H9 (cell line): ENCODE data around the gene PRPH. TPM values are rescaled to one million over a fixed set of nuclear protein-coding genes. Genes with fewer than 3 reads are reported as not detected.

ENCODE experiments used
- DNase-seq: peaks from one replicate; pipeline ENCODE4 v3.0.0-alpha.2; 2017
- H2AFZ ChIP-seq: one replicate; pipeline ENCODE4 v1.6.1; 2013; ENCODE audit warnings: mild to moderate bottlenecking, low read length, control low read depth, moderate library complexity
- H2AK5ac ChIP-seq: 2 replicates; pipeline ENCODE4 v1.6.1; 2013; ENCODE audit warnings: low read length, control low read depth, mixed read lengths; ENCODE audit not compliant: insufficient read length
- H2BK120ac ChIP-seq: one replicate; pipeline ENCODE4 v1.6.1; 2013; ENCODE audit warnings: low read depth, mild to moderate bottlenecking, low read length, control low read depth, inconsistent platforms; ENCODE audit not compliant: poor library complexity, severe bottlenecking
- H2BK12ac ChIP-seq: 2 replicates; pipeline ENCODE4 v1.6.1; 2013; ENCODE audit warnings: low read length, control low read depth, mixed read lengths, low read depth; ENCODE audit not compliant: insufficient read length
- H2BK15ac ChIP-seq: 2 replicates; pipeline ENCODE4 v1.6.1; 2013; ENCODE audit warnings: low read depth, low read length, control low read depth
- H2BK20ac ChIP-seq: one replicate; pipeline ENCODE4 v1.6.1; 2013; ENCODE audit warnings: low read depth, mild to moderate bottlenecking, low read length, control low read depth, inconsistent platforms; ENCODE audit not compliant: poor library complexity, severe bottlenecking
- H2BK5ac ChIP-seq: 2 replicates; pipeline ENCODE4 v1.6.1; 2013; ENCODE audit warnings: low read length, control low read depth, mixed read lengths; ENCODE audit not compliant: insufficient read length
- H3K14ac ChIP-seq: 2 replicates; pipeline ENCODE4 v1.6.1; 2013; ENCODE audit warnings: low read length, control low read depth; ENCODE audit not compliant: insufficient read depth
- H3K18ac ChIP-seq: 2 replicates; pipeline ENCODE4 v1.6.1; 2013; ENCODE audit warnings: low read depth, mild to moderate bottlenecking, mixed read lengths, low read length, control low read depth; ENCODE audit not compliant: insufficient read length
- H3K23ac ChIP-seq: 2 replicates; pipeline ENCODE4 v1.6.1; 2013; ENCODE audit warnings: low read length, control low read depth, mixed read lengths, low read depth; ENCODE audit not compliant: insufficient read length
- H3K23me2 ChIP-seq: 2 replicates; pipeline ENCODE4 v1.6.1; 2013; ENCODE audit warnings: low read depth, mild to moderate bottlenecking, mixed read lengths, low read length, control low read depth; ENCODE audit not compliant: insufficient read length, poor library complexity, severe bottlenecking
- H3K27ac ChIP-seq: 2 replicates; pipeline ENCODE4 v1.5.1; 2013; ENCODE audit warnings: low read length, control low read depth, mixed read lengths, low read depth; ENCODE audit not compliant: insufficient read length
- H3K27me3 ChIP-seq: 2 replicates; pipeline ENCODE4 v1.6.1; 2013; ENCODE audit warnings: low read length, control low read depth, inconsistent platforms; ENCODE audit not compliant: insufficient read depth
- H3K4ac ChIP-seq: 2 replicates; pipeline ENCODE4 v1.6.1; 2013; ENCODE audit warnings: low read depth, mild to moderate bottlenecking, control low read depth, inconsistent platforms, low read length, moderate library complexity
- H3K4me1 ChIP-seq: 2 replicates; pipeline ENCODE4 v1.6.1; 2013; ENCODE audit warnings: low read length, control low read depth, inconsistent platforms; ENCODE audit not compliant: insufficient read depth
- H3K4me2 ChIP-seq: 2 replicates; pipeline ENCODE4 v1.6.1; 2013; ENCODE audit warnings: low read length, control low read depth, mixed read lengths; ENCODE audit not compliant: insufficient read length, insufficient read depth
- H3K56ac ChIP-seq: 2 replicates; pipeline ENCODE4 v1.6.1; 2013; ENCODE audit warnings: low read depth, mild to moderate bottlenecking, mixed read lengths, low read length, control low read depth; ENCODE audit not compliant: insufficient read length
- H3K79me1 ChIP-seq: 2 replicates; pipeline ENCODE4 v1.6.1; 2013; ENCODE audit warnings: low read depth, mild to moderate bottlenecking, moderate library complexity, low read length, control low read depth, inconsistent platforms; ENCODE audit not compliant: insufficient read depth, poor library complexity, severe bottlenecking
- H3K79me2 ChIP-seq: 2 replicates; pipeline ENCODE4 v1.6.1; 2013; ENCODE audit warnings: low read length, control low read depth, inconsistent platforms; ENCODE audit not compliant: insufficient read depth
- H3K9ac ChIP-seq: 2 replicates; pipeline ENCODE4 v1.6.1; 2013; ENCODE audit warnings: low read length, control low read depth, mixed read lengths; ENCODE audit not compliant: insufficient read length; ENCODE audit errors: extremely low read depth
- H3K9me3 ChIP-seq: one replicate; pipeline ENCODE4 v1.6.1; 2013; ENCODE audit warnings: low read depth, low read length, inconsistent platforms; ENCODE audit not compliant: control insufficient read depth
- H3T11ph ChIP-seq: one replicate; pipeline ENCODE4 v1.6.1; 2013; ENCODE audit warnings: mild to moderate bottlenecking, low read length, control low read depth, inconsistent platforms
- H4K20me1 ChIP-seq: one replicate; pipeline ENCODE4 v1.6.1; 2013; ENCODE audit not compliant: control insufficient read depth, insufficient read length, insufficient read depth
- H4K5ac ChIP-seq: 2 replicates; pipeline ENCODE4 v1.6.1; 2013; ENCODE audit warnings: low read depth, mild to moderate bottlenecking, mixed read lengths, low read length, control low read depth; ENCODE audit not compliant: insufficient read length
- H4K8ac ChIP-seq: replicated peaks from 2 replicates; pipeline ENCODE4 v1.6.1; 2013; ENCODE audit warnings: low read length, control low read depth, mixed read lengths, low read depth; ENCODE audit not compliant: insufficient read length
- H4K91ac ChIP-seq: 2 replicates; pipeline ENCODE4 v1.6.1; 2013; ENCODE audit warnings: low read depth, mild to moderate bottlenecking, moderate library complexity, mixed read lengths, low read length, control low read depth; ENCODE audit not compliant: insufficient read length
- H3K27ac Mint-ChIP-seq, 3 experiments: 2 replicates in 2 of 3; 3 replicates in 1 of 3; pipeline ENCODE4 v1.8.0; 2020 to 2021; ENCODE audit warnings: mixed read lengths in 3 of 3, mild to moderate bottlenecking in 1 of 3, moderate library complexity in 1 of 3
- H3K27me3 Mint-ChIP-seq: 2 replicates; pipeline ENCODE4 v1.8.0; 2021; ENCODE audit warnings: low read depth, mild to moderate bottlenecking, moderate library complexity, mixed read lengths
- H3K36me3 Mint-ChIP-seq, 3 experiments: 2 replicates in 2 of 3; 3 replicates in 1 of 3; pipeline ENCODE4 v1.8.0; 2020 to 2021; ENCODE audit warnings: low read depth in 3 of 3, mixed read lengths in 3 of 3; ENCODE audit not compliant: insufficient read depth in 1 of 3
- H3K4me1 Mint-ChIP-seq, 2 experiments: 2 replicates each; pipeline ENCODE4 v1.8.0; 2020; ENCODE audit warnings: mixed read lengths in 2 of 2
- H3K4me3 Mint-ChIP-seq, 2 experiments: 2 replicates in 1 of 2; 3 replicates in 1 of 2; pipeline ENCODE4 v1.8.0; 2020 to 2021; ENCODE audit warnings: mild to moderate bottlenecking in 2 of 2, mixed read lengths in 2 of 2, moderate library complexity in 1 of 2
- H3K9me3 Mint-ChIP-seq, 2 experiments: 2 replicates in 1 of 2; 3 replicates in 1 of 2; pipeline ENCODE4 v1.8.0; 2020; ENCODE audit warnings: mild to moderate bottlenecking in 2 of 2, mixed read lengths in 2 of 2, moderate library complexity in 1 of 2
- CTCF ChIP-seq: fragments of 200-600 bp; sonication (generic); conservative IDR thresholded peaks from 3 replicates; pipeline ENCODE4 v1.8.0; 2021; ENCODE audit warnings: antibody characterized with exemption, mild to moderate bottlenecking
- WGBS: extraction: QIAGEN DNeasy Blood & Tissue Kit; methylation state at CpG from one replicate; pipeline ENCODE4 v1.1.7; 2013; ENCODE audit warnings: missing lambda C conversion rate, low lambda C conversion rate, mixed read lengths; ENCODE audit not compliant: insufficient read length; ENCODE audit errors: extremely low coverage; 5-methylcytosine and 5-hydroxymethylcytosine counted together
- total RNA-seq: library from RNA; stranded (reverse); gene quantifications from 2 replicates; pipeline ENCODE4 v1.2.1, GENCODE V29; 2021

The PRPH gene
- total RNA-seq, 1 experiment from 2014 or later: 1.1 TPM

DNA sequence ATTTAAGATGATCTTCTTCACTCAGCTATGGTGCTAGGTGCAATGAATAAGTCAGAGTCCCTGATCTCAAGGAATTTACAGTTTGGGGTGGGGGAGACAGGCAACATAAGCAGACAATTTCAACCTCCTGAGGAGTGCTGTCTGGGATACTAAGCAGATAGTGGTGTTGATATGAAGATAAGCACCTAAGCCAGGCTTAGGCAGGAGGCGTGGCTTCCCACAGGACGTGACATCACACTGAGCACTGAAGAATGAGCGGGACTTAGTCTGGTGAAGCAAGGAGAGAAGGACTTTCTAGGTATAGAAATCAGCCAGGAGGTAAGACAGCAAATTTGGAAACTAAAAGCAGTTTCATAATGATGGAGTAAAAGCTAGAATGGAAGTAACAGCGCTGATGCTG lies 6.8 kb downstream of the PRPH start:
- no CpG with 5 or more reads among the region's 4 CpGs for WGBS
- Histone ChIP-seq H2BK5ac (no peak overlapping the region), H2BK15ac (no peak overlapping the region), H2BK120ac (no peak overlapping the region), H2AK5ac (no peak overlapping the region), H3K4me2 (no peak overlapping the region), H3K18ac (no peak overlapping the region), H4K5ac (no peak overlapping the region), H2BK12ac (no peak overlapping the region), H3K9ac (no peak overlapping the region), H4K8ac (no peak overlapping the region), H3K79me1 (no peaks in the 10 kb centered on the region), H3K23ac (no peak overlapping the region), H3K79me2 (no peaks in the 10 kb centered on the region), H3K23me2 (peaks cover 5% of the 10 kb centered on the region), H3T11ph (no peak overlapping the region), H3K9me3 (no peaks in the 10 kb centered on the region), H3K4me1 (no peaks in the 10 kb centered on the region), H2BK20ac (no peak overlapping the region), H3K27me3 (peaks cover 22% of the 10 kb centered on the region; the same call in 1 of the 2 replicates), H3K4ac (no peak overlapping the region), H3K56ac (no peak overlapping the region), H3K14ac (no peak overlapping the region), H3K27ac (no peak overlapping the region), H2AFZ (no peak overlapping the region), H4K20me1 (no peaks in the 10 kb centered on the region), H4K91ac (no peak overlapping the region)
- DNase-seq: no peak
- H3K27me3 Mint-ChIP-seq: peaks cover 73% of the 10 kb centered on the region
- H3K36me3 Mint-ChIP-seq: no peaks in the 10 kb centered on the region; a peak in 1 of 7 replicates
- no peak for TF ChIP-seq CTCF
- no peaks in the 10 kb centered on the region for H3K9me3 Mint-ChIP-seq
- H3K27ac Mint-ChIP-seq: no peak overlapping the region
- H3K4me1 Mint-ChIP-seq: peaks cover 4 to 10% of the 10 kb centered on the region in 2 experiments; a peak in 2 of 4 replicates
- no peak overlapping the region for H3K4me3 Mint-ChIP-seq
